ENCODE results near the gene ENTR1.

ENTR1 gene

DNA sequence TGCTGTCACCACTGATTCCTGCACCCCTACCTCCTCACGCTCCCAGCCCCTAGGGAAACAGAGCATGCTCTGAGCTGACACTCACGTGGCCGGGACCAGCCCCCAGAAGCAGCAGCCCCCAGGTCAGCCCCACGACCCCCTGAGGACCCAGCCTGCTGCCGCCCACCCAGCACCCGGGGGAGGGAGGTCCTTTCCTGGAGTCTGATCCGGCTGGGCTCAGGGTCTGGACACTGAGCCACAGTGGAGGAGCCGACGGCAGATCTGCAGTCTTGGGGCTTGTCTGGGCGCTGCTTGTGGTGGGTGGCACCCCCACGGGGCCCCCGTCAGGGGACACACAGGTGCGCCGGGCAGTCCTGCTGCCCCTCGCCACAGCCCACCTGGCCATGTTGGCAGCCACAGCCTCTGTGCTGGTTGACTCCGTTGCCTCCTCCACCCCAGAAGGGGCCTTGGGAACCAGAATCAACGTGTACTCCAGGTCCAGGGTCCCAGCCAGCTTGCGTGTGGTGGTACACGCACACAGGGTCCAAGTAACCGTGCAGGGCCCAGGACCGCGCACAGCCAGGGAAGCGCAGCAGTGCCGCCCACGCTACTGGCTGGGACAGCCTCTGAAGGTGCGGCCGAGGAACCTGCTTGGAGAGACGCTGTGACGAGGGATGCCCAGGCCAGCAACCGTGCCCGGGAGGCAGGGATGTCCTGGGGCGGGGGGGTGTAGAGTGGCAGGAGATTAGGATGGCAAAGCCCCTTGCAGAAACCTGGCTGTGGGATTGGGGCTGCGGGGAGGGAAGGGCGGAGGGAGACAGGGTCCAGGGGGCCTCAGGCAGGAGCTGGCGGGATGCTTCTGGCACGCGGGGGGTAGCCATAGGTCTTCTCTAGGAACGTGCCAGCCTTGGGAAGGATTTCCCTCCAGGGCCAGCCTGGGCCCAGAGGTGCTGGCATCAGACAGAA lies 50.4 kb downstream of the ENTR1 start:
- in situ Hi-C loops (cut with HindIII; ENCODE audit: low sequenced_read_pairs): no loop called here
- DNase-seq (ENCODE audit: low read depth, low spot score): no peak
- TF ChIP-seq, protein P1, sequence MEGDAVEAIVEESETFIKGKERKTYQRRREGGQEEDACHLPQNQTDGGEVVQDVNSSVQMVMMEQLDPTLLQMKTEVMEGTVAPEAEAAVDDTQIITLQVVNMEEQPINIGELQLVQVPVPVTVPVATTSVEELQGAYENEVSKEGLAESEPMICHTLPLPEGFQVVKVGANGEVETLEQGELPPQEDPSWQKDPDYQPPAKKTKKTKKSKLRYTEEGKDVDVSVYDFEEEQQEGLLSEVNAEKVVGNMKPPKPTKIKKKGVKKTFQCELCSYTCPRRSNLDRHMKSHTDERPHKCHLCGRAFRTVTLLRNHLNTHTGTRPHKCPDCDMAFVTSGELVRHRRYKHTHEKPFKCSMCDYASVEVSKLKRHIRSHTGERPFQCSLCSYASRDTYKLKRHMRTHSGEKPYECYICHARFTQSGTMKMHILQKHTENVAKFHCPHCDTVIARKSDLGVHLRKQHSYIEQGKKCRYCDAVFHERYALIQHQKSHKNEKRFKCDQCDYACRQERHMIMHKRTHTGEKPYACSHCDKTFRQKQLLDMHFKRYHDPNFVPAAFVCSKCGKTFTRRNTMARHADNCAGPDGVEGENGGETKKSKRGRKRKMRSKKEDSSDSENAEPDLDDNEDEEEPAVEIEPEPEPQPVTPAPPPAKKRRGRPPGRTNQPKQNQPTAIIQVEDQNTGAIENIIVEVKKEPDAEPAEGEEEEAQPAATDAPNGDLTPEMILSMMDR (IDR thresholded peaks at IDR 0.05; ENCODE audit: low read depth, low read length): no peak
- no peak overlapping the region for H3K4me3 ChIP-seq (ENCODE audit: low read depth, low read length)

DNA sequence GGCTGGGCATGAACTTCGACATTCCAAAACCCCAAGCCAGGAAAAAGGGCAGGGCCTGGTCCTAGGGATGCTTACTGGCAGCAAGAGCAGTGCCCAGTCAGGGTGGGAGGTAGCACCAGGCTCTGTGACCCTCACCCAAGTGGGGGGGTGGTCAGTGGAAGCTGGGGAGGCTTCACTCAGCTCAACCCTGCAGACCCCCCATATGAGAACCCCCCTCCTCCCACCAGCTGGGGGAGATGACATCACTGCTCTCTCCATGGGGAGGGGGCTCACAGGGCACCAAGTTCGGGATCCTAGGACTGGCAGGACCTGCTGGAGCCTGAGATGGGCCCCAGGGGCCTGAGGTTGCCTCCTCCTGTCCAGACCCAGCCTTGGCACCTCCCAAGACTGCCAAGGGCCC lies 51.5 kb downstream of the ENTR1 start:
- DNase-seq (ENCODE audit: low read depth, low spot score): no peak
- TF ChIP-seq, protein P1 (IDR thresholded peaks at IDR 0.05; ENCODE audit: low read depth, low read length): no peak
- no peak overlapping the region for H3K4me3 ChIP-seq (ENCODE audit: low read depth, low read length)
- in situ Hi-C loops (cut with HindIII; ENCODE audit: low sequenced_read_pairs): no loop called here

DNA sequence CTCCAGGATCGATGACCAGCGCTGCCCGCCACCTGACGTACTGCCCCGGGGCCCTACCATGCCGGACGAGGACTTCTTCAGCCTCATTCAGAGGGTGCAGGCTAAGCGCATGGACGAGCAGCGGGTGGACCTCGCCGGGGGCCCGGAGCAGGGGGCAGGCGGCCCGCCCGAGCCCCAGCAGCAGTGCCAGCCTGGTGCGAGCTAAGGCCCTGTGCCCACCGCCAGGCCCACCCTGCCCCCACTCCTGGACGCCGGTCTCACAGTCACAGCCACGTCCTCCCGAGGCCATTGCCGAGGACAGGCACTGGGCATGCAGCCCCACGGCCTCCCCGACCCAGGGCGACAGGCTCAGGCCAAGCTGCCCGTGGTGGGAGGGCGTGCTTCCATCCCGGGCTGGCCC lies 52.4 kb downstream of the ENTR1 start:
- no peak for DNase-seq (ENCODE audit: low read depth, low spot score)
- in situ Hi-C loops (cut with HindIII; ENCODE audit: low sequenced_read_pairs): no loop called here
- no peak overlapping the region for H3K4me3 ChIP-seq (ENCODE audit: low read depth, low read length)
- TF ChIP-seq, protein P1 (IDR thresholded peaks at IDR 0.05; ENCODE audit: low read depth, low read length): no peak

DNA sequence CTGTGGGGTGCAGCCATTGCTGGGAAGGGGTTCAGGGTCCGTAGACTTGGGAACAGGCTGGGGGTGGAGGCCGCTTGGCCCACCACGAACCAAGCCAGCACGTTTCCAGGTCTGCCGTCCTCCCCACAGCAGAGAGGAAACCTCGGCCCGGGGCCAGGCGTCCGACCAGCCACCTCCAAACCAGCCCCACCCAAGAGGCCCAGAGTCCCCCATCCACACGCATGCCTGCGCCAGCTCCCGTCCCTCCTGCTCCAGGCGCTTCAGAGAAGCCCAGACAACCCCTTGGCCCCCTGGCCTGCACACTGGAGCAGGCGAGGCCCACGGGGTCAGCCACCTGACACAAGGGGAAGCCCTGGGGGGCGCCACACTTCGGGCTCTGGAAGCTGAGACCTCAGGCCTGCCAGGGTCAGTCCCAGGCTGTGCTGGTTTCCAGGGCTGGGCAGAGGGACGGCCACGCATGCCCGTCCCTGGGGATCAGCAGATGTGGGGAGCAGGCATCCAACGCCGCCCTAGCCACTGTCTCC lies 53.1 kb downstream of the ENTR1 start:
- no peak overlapping the region for H3K4me3 ChIP-seq (ENCODE audit: low read depth, low read length)
- TF ChIP-seq, protein P1 (IDR thresholded peaks at IDR 0.05; ENCODE audit: low read depth, low read length): no peak
- no peak for DNase-seq (ENCODE audit: low read depth, low spot score)
- in situ Hi-C loops (cut with HindIII; ENCODE audit: low sequenced_read_pairs): no loop called here

DNA sequence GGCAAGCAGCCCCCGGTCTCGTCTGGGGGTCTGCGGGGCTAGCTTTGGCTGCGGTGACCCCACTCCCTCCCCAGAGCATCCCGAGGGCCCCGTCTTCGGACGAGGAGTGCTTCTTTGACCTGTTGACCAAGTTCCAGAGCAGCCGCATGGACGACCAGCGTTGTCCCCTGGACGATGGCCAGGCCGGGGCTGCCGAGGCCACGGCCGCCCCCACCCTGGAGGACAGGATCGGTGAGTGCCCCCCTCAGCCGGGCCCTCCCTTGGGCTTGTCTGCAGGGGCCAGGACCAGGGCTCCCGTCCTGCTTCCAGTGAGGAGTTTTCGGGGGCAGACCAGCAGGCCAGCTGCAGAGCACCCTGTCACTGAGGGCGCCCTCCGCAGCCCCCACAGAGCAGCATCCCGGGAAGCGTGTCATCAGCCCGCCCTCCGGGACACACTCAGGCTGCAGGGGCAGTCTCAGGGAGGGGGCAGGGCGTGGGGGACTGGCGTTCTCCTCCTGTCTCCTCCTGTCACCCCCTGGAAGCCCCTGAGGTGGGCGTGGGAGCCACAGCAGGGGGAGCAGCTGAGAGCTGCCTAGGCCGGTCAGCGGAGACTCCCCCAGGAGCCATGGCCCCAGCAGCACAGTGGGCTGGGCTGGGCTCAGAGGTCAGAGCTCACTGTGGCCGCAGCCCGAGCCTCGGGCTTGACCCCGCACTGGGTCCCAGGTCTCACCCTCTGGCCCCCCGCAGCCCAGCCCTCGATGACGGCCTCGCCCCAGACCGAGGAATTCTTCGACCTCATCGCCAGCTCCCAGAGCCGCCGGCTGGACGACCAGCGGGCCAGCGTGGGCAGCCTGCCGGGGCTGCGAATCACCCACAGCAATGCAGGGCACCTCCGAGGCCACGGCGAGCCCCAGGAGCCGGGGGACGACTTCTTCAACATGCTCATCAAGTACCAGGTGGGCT lies 54.5 kb downstream of the ENTR1 start:
- no peak overlapping the region for H3K4me3 ChIP-seq (ENCODE audit: low read depth, low read length)
- in situ Hi-C loops (cut with HindIII; ENCODE audit: low sequenced_read_pairs): no loop called here
- no peak for DNase-seq (ENCODE audit: low read depth, low spot score)
- TF ChIP-seq, protein P1 (IDR thresholded peaks at IDR 0.05; ENCODE audit: low read depth, low read length): no peak

DNA sequence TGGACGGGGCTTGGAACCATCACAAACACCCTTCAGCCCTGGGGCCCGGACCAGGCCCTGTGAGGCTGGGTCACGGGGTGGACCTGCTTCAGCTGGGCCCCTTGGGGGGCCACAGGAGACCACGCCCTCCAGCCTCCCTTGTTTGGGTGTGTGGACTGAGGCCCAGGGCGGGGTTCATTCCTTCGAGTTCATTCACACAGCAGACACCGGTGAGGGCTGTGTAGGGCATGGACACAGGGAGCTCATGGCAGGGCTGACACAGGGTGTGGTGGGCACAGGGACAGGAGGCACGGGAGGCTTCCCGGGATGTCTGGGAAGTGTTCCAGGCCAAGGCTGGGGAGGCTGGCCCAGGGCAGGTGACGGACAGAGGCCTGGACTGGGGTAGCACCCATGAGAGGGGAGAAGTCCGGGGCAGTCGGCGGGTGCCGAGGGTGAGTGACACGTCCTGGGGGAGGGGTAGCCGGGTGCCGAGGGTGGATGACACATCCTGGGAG lies 55.8 kb downstream of the ENTR1 start:
- TF ChIP-seq, protein P1 (IDR thresholded peaks at IDR 0.05; ENCODE audit: low read depth, low read length): no peak
- in situ Hi-C loops (cut with HindIII; ENCODE audit: low sequenced_read_pairs): no loop called here
- no peak for DNase-seq (ENCODE audit: low read depth, low spot score)
- H3K4me3 ChIP-seq (ENCODE audit: low read depth, low read length): no peak overlapping the region
